ENCODE data around the gene INF2. TPM values are rescaled to one million over a fixed set of nuclear protein-coding genes. Genes with fewer than 3 reads are reported as not detected.

The INF2 gene
- total and polyA plus RNA-seq, 2 donors (not counting 3 experiments of a cell fraction or from before 2014, with no cell fraction given), result 55.3 to 124 TPM

DNA sequence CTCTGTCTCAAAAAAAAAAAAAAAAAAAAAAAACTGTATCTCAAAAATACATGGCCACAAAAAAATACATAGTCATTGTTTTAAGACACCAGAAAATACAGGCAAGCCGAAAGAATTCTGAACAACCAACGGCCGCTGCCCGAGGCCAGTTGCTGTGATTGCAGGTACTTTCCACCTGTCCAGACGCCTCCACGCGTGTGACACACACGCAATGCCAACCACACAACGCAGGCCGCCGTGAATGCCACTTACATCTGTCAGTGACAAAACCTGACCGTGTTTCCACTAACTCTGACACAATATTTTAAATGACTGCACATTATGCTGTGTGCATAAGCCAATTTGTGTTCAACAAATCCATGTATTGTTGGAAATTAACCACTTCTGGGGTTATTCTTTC, 22.4 kb upstream of the INF2 start:
- BruUV-seq (replicated peaks), result no TSS peak
- intact Hi-C loops (cut with micrococcal nuclease) (no loop called here), dilution Hi-C loops (cut with MboI; ENCODE audit: extremely low pct_ligation_motif_present, low sequenced_read_pairs) (no loop called here)
- H3K9me1 ChIP-seq (replicated peaks; ENCODE audit: control insufficient read depth, extremely low read depth, insufficient read depth, low read length), result no peaks in the 10 kb centered on the region
- DNase-seq (ENCODE audit: low read depth, low spot score), result no peak
- ChIA-PET CTCF (interaction anchor here (2.2 kb wide), 1 partner anchor 8 kb away, joined by 10 read pairs; no protein-coding TSS in a partner anchor), POLR2A (no interaction called here)
- no peak overlapping the region for H3K9ac ChIP-seq (replicated peaks; ENCODE audit: extremely low read depth, insufficient read depth, low read length)
- H3K36me3 ChIP-seq (ENCODE audit: control insufficient read depth in 2 of 2, extremely low read depth in 1 of 2, insufficient read depth in 2 of 2, low read length in 2 of 2), result no peaks in the 10 kb centered on the region
- TF ChIP-seq EZH2 (IDR thresholded peaks at IDR 0.05; ENCODE audit: borderline replicate concordance, low read depth, low read length, severe bottlenecking), result no peak
- TF ChIP-seq, protein P1, sequence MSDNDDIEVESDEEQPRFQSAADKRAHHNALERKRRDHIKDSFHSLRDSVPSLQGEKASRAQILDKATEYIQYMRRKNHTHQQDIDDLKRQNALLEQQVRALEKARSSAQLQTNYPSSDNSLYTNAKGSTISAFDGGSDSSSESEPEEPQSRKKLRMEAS (IDR thresholded peaks at IDR 0.05; ENCODE audit: insufficient read depth, insufficient read length), result no peak
- no peak for TF ChIP-seq JUN (IDR thresholded peaks at IDR 0.05; ENCODE audit: borderline replicate concordance, insufficient read depth, insufficient read length, low read depth)
- peaks cover 4% of the 10 kb centered on the region for H3K4me1 ChIP-seq (ENCODE audit: control insufficient read depth, extremely low read depth, insufficient read depth, low read length)
- H3K27me3 ChIP-seq (ENCODE audit: control insufficient read depth in 2 of 2, insufficient read depth in 2 of 2, low read length in 2 of 2), result peaks cover 0 to 1% of the 10 kb centered on the region in 2 experiments
- H3K4me2 ChIP-seq (ENCODE audit: insufficient read depth, low read length), result no peak overlapping the region
- no peaks in the 10 kb centered on the region for H4K20me1 ChIP-seq (replicated peaks; ENCODE audit: control insufficient read depth, extremely low read depth, insufficient read depth, low read length)
- no peak overlapping the region for H3K27ac ChIP-seq (ENCODE audit: insufficient read depth, low read depth, low read length)
- no peak for FAIRE-seq
- no peaks in the 10 kb centered on the region for H3K79me2 ChIP-seq (ENCODE audit: control insufficient read depth, insufficient read depth, low read length)
- no peak overlapping the region for H2AFZ ChIP-seq (ENCODE audit: low read depth, low read length)
- H3K4me3 ChIP-seq (replicated peaks in 1 of 3; ENCODE audit: insufficient read depth in 1 of 3, low read depth in 1 of 3, low read length in 3 of 3), result no peak overlapping the region
- no peaks in the 10 kb centered on the region for H3K9me3 ChIP-seq (replicated peaks; ENCODE audit: control insufficient read depth, insufficient read depth, low read length)

DNA sequence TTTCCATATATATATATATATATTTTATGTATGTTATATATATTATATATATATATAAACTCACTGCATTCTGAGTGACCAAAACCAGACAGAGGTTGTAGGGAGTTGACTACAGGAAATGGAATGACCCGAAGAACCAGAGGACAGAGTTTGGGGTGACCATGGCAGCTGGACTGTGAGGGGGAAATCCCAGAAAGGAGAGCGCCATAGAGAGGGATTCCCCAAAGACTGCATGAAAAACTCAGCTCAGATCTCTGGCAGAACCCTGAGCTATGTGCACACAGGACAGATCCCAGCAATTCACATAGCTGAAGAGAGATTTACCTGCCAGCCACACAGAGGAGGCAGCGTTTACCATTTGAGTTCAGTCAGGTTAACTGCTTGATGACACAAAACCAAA, 19.7 kb upstream of the INF2 start:
- H2AFZ ChIP-seq (ENCODE audit: low read depth, low read length), result no peak overlapping the region
- TF ChIP-seq POLR2A (IDR thresholded peaks at IDR 0.05; ENCODE audit: low read depth, low read length), result no peak
- no peak for TF ChIP-seq JUN (IDR thresholded peaks at IDR 0.05; ENCODE audit: borderline replicate concordance, insufficient read depth, insufficient read length, low read depth)
- TF ChIP-seq, protein P1 (IDR thresholded peaks at IDR 0.05; ENCODE audit: insufficient read depth, insufficient read length), result no peak
- no peak for TF ChIP-seq POLR2AphosphoS5 (IDR thresholded peaks at IDR 0.05; ENCODE audit: insufficient read depth, low read depth, low read length)
- no peak for TF ChIP-seq EZH2 (IDR thresholded peaks at IDR 0.05; ENCODE audit: borderline replicate concordance, low read depth, low read length, severe bottlenecking)
- TF ChIP-seq, protein P2, sequence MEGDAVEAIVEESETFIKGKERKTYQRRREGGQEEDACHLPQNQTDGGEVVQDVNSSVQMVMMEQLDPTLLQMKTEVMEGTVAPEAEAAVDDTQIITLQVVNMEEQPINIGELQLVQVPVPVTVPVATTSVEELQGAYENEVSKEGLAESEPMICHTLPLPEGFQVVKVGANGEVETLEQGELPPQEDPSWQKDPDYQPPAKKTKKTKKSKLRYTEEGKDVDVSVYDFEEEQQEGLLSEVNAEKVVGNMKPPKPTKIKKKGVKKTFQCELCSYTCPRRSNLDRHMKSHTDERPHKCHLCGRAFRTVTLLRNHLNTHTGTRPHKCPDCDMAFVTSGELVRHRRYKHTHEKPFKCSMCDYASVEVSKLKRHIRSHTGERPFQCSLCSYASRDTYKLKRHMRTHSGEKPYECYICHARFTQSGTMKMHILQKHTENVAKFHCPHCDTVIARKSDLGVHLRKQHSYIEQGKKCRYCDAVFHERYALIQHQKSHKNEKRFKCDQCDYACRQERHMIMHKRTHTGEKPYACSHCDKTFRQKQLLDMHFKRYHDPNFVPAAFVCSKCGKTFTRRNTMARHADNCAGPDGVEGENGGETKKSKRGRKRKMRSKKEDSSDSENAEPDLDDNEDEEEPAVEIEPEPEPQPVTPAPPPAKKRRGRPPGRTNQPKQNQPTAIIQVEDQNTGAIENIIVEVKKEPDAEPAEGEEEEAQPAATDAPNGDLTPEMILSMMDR (IDR thresholded peaks at IDR 0.05; ENCODE audit: extremely low read depth in 1 of 2, insufficient read depth in 1 of 2, low read depth in 1 of 2, low read length in 2 of 2), result no peak
- TF ChIP-seq GATA2 (IDR thresholded peaks at IDR 0.05; ENCODE audit: insufficient read depth, insufficient read length, low read depth, low read length), result no peak
- H3K27ac ChIP-seq (ENCODE audit: insufficient read depth, low read depth, low read length), result no peak overlapping the region
- BruUV-seq (replicated peaks), result no TSS peak
- ChIA-PET CTCF (interaction anchor here (1.0 kb wide), 1 partner anchor 10 kb away, joined by 3 read pairs; no protein-coding TSS in a partner anchor), POLR2A (no interaction called here)
- no peak overlapping the region for H3K4me3 ChIP-seq (replicated peaks in 1 of 3; ENCODE audit: insufficient read depth in 1 of 3, low read depth in 1 of 3, low read length in 3 of 3)
- H3K4me2 ChIP-seq (ENCODE audit: insufficient read depth, low read length), result no peak overlapping the region
- H3K9me3 ChIP-seq (replicated peaks; ENCODE audit: control insufficient read depth, insufficient read depth, low read length), result no peaks in the 10 kb centered on the region
- DNase-seq (ENCODE audit: low read depth, low spot score) (no peak), FAIRE-seq (no peak)
- H3K27me3 ChIP-seq (ENCODE audit: control insufficient read depth in 2 of 2, insufficient read depth in 2 of 2, low read length in 2 of 2), result peaks cover 0 to 1% of the 10 kb centered on the region in 2 experiments
- H3K36me3 ChIP-seq (ENCODE audit: control insufficient read depth in 2 of 2, extremely low read depth in 1 of 2, insufficient read depth in 2 of 2, low read length in 2 of 2), result no peaks in the 10 kb centered on the region
- intact Hi-C loops (cut with micrococcal nuclease), result no loop called here
- H3K9ac ChIP-seq (replicated peaks; ENCODE audit: extremely low read depth, insufficient read depth, low read length), result no peak overlapping the region
- no peaks in the 10 kb centered on the region for H4K20me1 ChIP-seq (replicated peaks; ENCODE audit: control insufficient read depth, extremely low read depth, insufficient read depth, low read length)
- dilution Hi-C loops (cut with MboI; ENCODE audit: extremely low pct_ligation_motif_present, low sequenced_read_pairs), result no loop called here
- H3K9me1 ChIP-seq (replicated peaks; ENCODE audit: control insufficient read depth, extremely low read depth, insufficient read depth, low read length), result no peaks in the 10 kb centered on the region
- no peaks in the 10 kb centered on the region for H3K79me2 ChIP-seq (ENCODE audit: control insufficient read depth, insufficient read depth, low read length)
- H3K4me1 ChIP-seq (ENCODE audit: control insufficient read depth, extremely low read depth, insufficient read depth, low read length), result peaks cover 4% of the 10 kb centered on the region

All from endothelial cell of umbilical vein (primary cell).